ENCODE measurements around the gene RASGRF2. TPM values are rescaled to one million over a fixed set of nuclear protein-coding genes. Genes with fewer than 3 reads are reported as not detected.

Gene RASGRF2
- total and polyA plus RNA-seq, 8 donors = 0.63 to 9.0 (median 4.0) TPM

GRCh38 chr5:80998590-80998979, 38.4 kb downstream of the RASGRF2 start:
- Histone ChIP-seq H3K4me3 (no peak overlapping the region), H3K27ac (no peak overlapping the region), H3K27me3 (no peaks in the 10 kb centered on the region), H3K36me3 (no peaks in the 10 kb centered on the region), H3K9me3 (no peaks in the 10 kb centered on the region), H3K4me1 (no peaks in the 10 kb centered on the region)
- 62 to 80% (median 76%) methylated on average over 5 of the region's 5 CpGs for WGBS, 5 donors
- DNase-seq = no peak
- TF ChIP-seq CTCF (IDR thresholded peaks at IDR 0.05) (no peak), POLR2A (IDR thresholded peaks at IDR 0.05) (no peak)
- intact Hi-C loops (cut with DNase I; ENCODE audit: low total_unique reads) = no loop called here

GRCh38 chr5:81003811-81004386, 43.7 kb downstream of the RASGRF2 start:
- WGBS, 5 donors = 44 to 57% (median 52%) methylated on average over 4 of the region's 4 CpGs
- no peaks in the 10 kb centered on the region for H3K9me3 ChIP-seq
- DNase-seq = no peak
- intact Hi-C loops (cut with DNase I; ENCODE audit: low total_unique reads) = no loop called here
- no peaks in the 10 kb centered on the region for H3K27me3 ChIP-seq
- no peak overlapping the region for H3K27ac ChIP-seq
- no peaks in the 10 kb centered on the region for H3K4me1 ChIP-seq
- TF ChIP-seq POLR2A (IDR thresholded peaks at IDR 0.05) (no peak), POLR2AphosphoS5 (IDR thresholded peaks at IDR 0.05) (no peak), EP300 (IDR thresholded peaks at IDR 0.05) (no peak)
- H3K4me3 ChIP-seq = no peak overlapping the region
- no peaks in the 10 kb centered on the region for H3K36me3 ChIP-seq

GRCh38 chr5:81005708-81006107, 45.5 kb downstream of the RASGRF2 start:
- H3K36me3 ChIP-seq = no peaks in the 10 kb centered on the region
- 70 to 76% (median 72%) methylated on average over 4 of the region's 4 CpGs for WGBS, 5 donors
- no peak overlapping the region for H3K4me3 ChIP-seq
- H3K9me3 ChIP-seq = no peaks in the 10 kb centered on the region
- no peaks in the 10 kb centered on the region for H3K4me1 ChIP-seq
- intact Hi-C loops (cut with DNase I; ENCODE audit: low total_unique reads) = no loop called here
- no peaks in the 10 kb centered on the region for H3K27me3 ChIP-seq
- no peak overlapping the region for H3K27ac ChIP-seq
- no peak for DNase-seq
- TF ChIP-seq CTCF (IDR thresholded peaks at IDR 0.05) (no peak), EP300 (IDR thresholded peaks at IDR 0.05) (no peak), POLR2AphosphoS5 (IDR thresholded peaks at IDR 0.05) (no peak), POLR2A (IDR thresholded peaks at IDR 0.05) (no peak)

- H3K9me3 ChIP-seq = no peaks in the 10 kb centered on the region
- H3K36me3 ChIP-seq = no peaks in the 10 kb centered on the region
- TF ChIP-seq POLR2A (IDR thresholded peaks at IDR 0.05) (no peak), CTCF (IDR thresholded peaks at IDR 0.05) (no peak), POLR2AphosphoS5 (IDR thresholded peaks at IDR 0.05) (no peak), EP300 (IDR thresholded peaks at IDR 0.05) (no peak)
- H3K27me3 ChIP-seq = no peaks in the 10 kb centered on the region
- intact Hi-C loops (cut with DNase I; ENCODE audit: low total_unique reads) = no loop called here
- H3K4me1 ChIP-seq = no peaks in the 10 kb centered on the region
- no peak for DNase-seq
- no peak overlapping the region for H3K27ac ChIP-seq
- H3K4me3 ChIP-seq = no peak overlapping the region
Observed at GRCh38 chr5:81006231-81006630, 46.1 kb downstream of the RASGRF2 start.

- Histone ChIP-seq H3K36me3 (no peaks in the 10 kb centered on the region), H3K9me3 (no peaks in the 10 kb centered on the region), H3K27ac (peak overlapping the region in 1 of 5 donors; percentile 23), H3K27me3 (no peaks in the 10 kb centered on the region), H3K4me1 (no peaks in the 10 kb centered on the region), H3K4me3 (no peak overlapping the region)
- peak in 1 of 2 donors; percentile 39 for DNase-seq
- WGBS, 5 donors = 63 to 71% (median 69%) methylated on average over 8 of the region's 8 CpGs
- TF ChIP-seq EP300 (IDR thresholded peaks at IDR 0.05) = no peak
- TF ChIP-seq POLR2A (IDR thresholded peaks at IDR 0.05) = no peak
- TF ChIP-seq POLR2AphosphoS5 (IDR thresholded peaks at IDR 0.05) = no peak
- no peak for TF ChIP-seq CTCF (IDR thresholded peaks at IDR 0.05)
- intact Hi-C loops (cut with DNase I; ENCODE audit: low total_unique reads) = no loop called here
Observed at GRCh38 chr5:81006947-81007636, 46.9 kb downstream of the RASGRF2 start.
